Head of caudate nucleus (tissue), 42 donors: Measurements from ENCODE around the gene TMEM175.

ENCODE experiments used
- DNase-seq, 42 donors: peaks; one replicate each; pipeline versions ENCODE4 v3.0.0 to v3.0.0-alpha.2; 2020 to 2021; ENCODE audit warnings: mixed read lengths in 7 of 42
- intact Hi-C: fragments of 100-400 bp; cut with DNase I; formaldehyde crosslinking; loops from one replicate; pipeline ENCODE4 v1.15.0; 2022

The TMEM175 gene

DNA sequence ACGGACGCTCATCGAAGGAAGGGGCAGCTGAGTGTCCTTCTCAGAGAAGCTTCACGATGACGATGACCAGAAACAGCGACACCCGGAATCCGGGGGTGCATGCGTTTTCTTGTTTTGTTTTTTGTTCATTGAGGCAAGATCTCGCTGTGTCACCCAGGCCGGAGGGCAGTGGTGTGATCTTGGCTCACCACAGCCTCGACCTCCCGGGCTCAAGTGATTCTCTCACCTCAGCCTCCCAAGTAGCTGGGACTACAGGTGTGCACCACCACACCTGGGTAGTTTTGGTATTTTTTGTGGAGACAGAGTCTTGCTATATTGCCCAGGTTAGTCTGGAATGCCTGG is 21.3 kb downstream of the TMEM175 start:
- intact Hi-C loops, result no loop called here
- DNase-seq, result peak in 8 of 42 donors; percentile 0 to 15 (median 2)

DNA sequence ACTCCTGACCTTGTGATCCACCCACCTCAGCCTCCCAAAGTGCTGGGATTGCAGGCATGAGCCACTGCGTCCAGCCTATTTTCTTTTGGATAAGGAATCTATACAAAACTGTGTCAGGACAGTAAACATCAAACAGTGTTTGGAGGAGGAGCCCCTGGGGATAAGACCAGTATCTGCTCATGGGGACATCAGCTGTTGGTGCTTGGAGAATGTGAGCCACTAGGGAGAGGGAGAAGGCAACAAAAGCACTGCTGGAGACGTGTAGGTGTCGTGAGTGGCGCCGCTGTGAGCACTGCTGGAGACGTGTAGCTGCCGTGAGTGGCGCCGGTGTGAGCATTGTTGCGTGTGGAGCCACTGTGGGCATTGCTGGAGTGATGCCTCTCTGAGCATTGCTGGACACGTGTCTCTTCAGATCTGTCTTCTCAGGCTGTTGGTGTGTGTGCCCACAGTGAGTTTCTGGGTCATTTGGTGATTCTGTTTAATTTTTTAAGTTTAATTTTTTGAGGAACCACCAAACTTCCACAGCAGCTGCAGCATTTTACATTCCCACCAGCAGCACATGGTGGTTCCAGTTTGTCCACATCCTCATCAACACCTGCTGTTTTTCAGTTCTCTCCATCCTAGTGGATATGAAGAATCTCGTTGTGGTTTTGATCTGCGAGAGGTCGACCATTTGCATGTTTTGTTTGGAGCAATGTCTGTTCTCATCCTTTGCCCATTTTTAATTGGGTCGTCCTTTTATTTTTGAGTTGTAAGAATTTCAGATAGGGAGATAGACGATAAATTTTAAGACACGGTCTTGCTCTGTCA is 22.2 kb downstream of the TMEM175 start:
- intact Hi-C loops, result no loop called here
- DNase-seq, result peak in 7 of 42 donors; percentile 2 to 24 (median 5)

DNA sequence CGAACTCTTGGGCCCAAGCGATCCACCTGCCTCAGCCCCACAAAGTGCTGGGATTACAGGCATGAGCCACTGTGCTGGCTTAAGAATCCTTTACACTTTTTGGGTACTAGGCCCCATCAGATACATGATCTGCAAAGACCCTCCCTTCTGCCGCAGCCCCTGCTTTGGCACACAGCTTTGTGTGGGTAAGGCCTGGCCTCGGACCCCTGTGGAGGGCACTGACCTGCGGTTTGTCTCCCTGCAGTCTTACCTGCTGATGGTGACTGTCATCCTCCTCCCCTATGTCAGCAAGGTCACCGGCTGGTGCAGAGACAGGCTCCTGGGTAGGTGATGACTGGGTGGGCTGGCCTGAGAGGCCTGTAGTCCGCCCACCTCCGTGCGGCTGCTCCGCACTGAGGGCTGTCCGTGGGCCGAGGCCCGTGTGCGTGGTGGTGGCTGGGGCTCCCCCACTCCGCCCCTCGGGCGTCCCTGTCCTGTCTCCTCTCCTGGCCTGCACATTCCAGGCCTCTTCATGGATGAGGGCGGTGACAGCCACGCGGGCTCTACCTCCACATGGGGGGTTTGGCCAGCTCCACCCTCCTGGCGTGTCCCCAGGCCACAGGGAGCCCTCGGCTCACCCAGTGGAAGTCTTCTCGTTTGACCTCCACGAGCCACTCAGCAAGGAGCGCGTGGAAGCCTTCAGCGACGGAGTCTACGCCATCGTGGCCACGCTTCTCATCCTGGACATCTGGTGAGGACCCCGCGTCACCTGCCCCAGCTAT is 23.1 kb downstream of the TMEM175 start:
- peak in 5 of 42 donors; percentile 0 to 26 (median 4) for DNase-seq
- intact Hi-C loops, result no loop called here

DNA sequence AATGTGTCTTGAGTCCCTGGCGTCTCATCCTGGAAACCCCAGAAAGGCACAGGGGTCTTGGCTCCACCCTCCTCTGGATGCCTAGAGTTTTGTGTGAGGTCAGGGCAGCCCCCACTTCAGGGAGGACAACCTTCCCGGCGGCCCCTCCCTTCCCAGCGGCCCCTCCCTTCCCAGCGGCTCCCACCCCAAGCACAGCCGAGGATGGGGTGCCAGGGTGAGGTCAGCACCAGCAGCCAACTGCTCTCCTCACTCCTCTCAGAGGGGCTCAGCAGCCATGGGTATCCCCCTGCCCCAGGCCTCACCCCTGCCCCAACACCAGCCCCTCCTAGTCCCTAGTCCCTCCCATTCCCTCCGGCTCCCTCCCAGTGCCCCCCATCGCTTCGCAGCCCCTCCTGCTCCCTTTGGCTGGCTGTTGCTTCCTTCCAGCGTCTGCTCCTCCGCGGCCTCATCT is 23.7 kb downstream of the TMEM175 start:
- intact Hi-C loops, result no loop called here
- DNase-seq, result peak in 4 of 42 donors; percentile 2 to 28 (median 7)

DNA sequence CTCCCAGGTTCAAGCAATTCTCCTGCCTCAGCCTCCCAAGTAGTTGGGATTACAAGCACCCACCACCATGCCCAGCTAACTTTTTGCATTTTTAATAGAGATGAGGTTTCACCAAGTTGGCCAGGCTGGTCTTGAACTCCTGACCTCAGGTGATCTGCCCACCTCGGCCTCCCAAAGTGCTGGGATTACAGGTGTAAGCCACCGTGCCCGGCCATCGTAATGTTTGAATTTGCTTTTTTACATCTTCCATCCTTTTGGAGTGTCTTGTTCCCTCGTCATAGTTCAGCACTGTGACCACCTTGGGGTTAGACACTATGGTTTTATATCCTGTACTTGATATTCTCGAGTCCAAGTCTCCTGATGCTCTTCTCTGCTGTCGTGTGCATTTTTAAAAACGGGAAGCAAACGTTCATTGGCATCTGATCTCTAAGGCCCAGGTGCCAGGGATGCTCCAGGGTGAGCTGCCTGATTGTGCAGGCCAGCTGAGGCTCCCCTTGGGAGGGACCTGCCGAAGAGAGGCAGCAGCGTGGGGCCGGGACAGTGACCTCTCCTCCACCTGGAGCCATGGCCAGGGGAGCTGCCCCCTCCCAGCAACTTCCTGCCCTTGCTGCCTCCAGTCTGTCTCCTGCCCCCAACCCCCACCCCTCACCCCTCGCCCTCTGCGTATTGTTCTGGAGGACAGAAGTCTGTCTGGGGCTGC is 24.4 kb downstream of the TMEM175 start:
- peak in 3 of 42 donors; percentile 1 to 29 (median 3) for DNase-seq
- intact Hi-C loops, result no loop called here

DNA sequence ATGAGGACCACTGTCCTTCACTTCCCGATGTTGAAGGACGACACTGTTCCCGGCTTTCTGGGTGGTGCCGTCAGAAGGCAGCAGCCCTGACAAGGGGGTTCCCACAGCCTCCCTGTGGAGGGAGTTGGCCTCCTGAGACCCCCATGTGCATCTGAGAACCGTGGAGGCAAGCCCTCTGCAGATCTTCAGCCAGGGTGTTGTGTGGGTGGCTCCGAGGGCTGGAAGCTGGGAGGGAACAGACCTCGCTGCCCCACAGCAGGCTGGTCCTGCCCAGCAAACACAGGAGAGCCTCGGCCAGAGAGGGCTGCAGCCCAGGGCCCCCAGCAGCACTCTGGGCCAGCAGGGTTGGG is 24.9 kb downstream of the TMEM175 start:
- DNase-seq, result peak in 2 of 42 donors; percentile 5 to 15
- intact Hi-C loops, result no loop called here

DNA sequence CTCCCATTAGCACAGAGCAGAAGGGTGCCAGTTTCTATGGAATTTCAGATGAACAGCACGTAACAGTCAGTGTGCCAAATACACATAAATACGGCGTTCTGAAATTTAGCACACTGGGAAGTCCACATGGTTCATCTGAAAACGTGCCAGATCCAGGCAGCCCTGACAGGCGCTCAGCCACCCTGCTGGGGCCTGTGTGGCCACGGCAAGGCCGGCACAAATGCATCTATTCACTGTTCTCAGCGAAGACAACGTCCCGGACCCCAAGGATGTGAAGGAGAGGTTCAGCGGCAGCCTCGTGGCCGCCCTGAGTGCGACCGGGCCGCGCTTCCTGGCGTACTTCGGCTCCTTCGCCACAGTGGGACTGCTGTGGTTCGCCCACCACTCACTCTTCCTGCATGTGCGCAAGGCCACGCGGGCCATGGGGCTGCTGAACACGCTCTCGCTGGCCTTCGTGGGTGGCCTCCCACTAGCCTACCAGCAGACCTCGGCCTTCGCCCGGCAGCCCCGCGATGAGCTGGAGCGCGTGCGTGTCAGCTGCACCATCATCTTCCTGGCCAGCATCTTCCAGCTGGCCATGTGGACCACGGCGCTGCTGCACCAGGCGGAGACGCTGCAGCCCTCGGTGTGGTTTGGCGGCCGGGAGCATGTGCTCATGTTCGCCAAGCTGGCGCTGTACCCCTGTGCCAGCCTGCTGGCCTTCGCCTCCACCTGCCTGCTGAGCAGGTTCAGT is 25.5 kb downstream of the TMEM175 start:
- intact Hi-C loops, result no loop called here
- peak in 2 of 42 donors; percentile 7 to 18 for DNase-seq

DNA sequence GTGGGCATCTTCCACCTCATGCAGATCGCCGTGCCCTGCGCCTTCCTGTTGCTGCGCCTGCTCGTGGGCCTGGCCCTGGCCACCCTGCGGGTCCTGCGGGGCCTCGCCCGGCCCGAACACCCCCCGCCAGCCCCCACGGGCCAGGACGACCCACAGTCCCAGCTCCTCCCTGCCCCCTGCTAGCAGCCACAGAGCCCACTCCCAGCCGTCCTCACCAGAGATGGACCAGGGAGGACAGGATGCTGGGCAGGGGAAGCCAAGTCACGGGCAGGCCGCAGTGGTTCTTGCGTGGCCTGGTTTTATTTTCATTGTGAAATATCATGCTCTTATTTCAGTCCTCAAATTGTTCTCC is 26.0 kb downstream of the TMEM175 start:
- peak in 1 of 42 donors; percentile 4 for DNase-seq
- intact Hi-C loops, result no loop called here

DNA sequence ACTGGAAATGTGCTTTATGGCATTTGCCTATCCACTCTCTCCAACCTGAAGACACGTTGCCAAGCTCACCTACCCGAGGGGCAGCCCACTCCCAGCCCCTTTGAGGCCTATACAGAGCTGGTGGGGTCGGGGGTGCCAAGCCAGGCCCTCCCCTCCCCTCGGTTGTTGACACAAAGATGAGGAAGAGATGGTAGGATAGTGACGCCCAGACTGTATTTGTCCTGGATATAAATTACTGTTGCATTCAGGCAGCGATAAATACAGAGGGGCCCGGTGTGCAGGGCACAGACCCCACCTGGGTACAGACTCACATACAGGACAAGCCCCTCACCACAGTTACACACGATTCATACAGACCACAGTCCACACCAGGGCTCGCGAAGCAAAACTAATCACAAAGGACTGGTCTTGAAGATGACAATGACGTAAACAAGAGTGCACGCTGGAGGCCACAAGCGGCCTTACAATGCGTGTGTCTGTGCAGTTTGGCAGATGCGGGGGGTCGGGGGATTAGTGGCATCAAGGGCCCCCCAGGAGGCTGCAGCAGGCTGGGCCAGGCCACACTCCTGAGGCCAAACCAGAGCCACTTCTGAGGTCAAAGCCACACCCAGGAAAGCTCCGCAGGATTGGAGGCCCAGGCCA is 26.6 kb downstream of the TMEM175 start:
- peak in 2 of 42 donors; percentile 7 to 16 for DNase-seq
- intact Hi-C loops, result no loop called here

DNA sequence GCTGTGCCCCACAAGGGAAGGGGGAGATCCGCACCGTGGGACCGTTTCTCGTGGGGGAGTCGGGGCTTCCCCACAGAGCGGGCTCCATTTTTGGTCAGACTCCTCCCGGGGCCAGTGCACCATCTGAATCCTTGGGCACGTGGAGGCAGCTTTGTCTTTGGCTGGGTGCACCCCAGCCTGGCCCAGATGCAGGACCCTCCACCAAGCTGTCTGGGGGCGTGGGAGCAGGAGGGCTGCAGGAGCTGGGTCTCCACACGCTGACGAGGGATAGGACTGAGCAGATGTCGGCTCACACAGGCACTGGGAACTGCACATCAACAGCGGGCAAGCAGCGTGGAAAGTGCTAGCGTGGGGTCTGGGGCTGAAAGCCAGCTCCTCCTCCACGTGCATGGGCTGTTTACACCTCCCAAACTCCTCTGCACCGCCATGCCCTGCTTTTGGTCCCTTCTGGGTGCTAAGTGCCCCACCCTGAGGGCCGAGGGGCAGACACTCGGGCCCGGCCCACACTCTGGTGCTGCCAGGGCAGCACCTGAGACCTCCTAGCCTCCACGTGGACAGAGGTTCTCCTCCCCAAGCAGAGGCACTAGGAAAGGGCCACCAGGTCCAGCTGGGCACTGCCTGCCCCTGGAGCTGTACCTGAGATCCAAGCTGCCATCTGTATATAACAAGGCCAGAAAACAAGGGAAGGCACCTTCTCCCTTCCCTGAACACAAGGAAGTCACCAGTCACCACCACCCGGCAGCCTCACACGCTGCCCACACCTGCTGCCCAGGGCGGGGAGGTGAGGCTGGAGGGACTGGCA is 27.3 kb downstream of the TMEM175 start:
- DNase-seq, result peak in 3 of 42 donors; percentile 5 to 20 (median 12)
- intact Hi-C loops, result no loop called here

DNA sequence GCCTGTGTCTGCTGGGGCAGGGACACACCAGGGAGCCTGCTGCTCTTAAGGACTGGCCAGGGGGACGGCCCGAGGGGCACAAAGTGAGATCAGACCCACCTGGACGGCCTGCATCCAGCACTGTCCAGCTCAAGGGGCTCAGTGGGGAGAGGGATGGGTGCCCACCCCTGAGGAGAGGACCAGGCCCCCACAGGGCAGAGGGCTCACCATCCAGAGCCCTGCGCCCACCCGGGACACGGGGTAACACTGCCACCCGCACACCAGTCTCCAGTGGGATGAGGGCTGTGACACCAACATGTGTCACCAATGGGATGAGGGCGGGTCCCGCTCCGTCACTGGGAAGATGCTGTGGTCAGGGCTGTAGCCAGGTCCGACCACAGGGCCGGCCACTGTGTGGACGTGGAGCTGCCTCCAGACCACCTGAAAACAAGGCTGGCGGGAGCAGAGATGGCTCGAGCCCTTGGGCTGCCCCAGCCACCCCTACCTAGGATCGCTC is 27.9 kb downstream of the TMEM175 start:
- DNase-seq, result peak in 1 of 42 donors; percentile 5
- intact Hi-C loops, result no loop called here

DNA sequence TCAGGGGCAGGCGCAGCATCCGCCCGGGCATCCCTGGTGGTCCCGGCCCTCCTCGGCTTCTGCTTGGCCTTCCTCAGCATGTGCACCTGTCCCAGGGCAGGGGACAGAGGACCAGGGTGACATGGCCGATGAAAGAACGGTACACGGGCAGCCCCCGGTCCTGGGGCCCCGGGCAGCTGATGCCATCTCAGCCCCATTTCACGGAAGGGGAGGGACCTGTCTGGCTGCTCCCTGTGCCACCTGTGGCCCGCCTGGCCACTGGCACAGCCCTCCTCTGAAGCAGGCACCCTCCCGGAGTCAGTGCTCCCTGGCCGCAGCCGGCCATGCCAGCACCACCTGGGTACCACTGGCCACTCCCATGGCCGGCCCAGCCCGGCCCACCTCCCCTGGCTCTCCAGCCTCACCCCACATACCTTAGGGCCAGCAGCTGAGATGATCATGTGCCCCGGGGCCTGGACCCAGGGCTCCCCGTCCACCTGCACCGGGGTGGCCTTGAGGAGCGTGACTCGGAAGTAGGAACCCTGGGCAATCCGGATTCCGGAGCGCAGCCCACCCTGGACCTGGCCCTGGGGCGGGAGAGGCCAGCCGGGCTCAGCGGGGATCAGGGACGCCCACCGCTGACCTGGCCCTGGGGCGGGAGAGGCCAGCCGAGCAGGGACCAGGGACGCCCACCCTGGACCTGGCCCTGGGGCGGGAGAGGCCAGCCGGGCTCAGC is 28.5 kb downstream of the TMEM175 start:
- DNase-seq, result peak in 1 of 42 donors; percentile 5
- intact Hi-C loops, result no loop called here

DNA sequence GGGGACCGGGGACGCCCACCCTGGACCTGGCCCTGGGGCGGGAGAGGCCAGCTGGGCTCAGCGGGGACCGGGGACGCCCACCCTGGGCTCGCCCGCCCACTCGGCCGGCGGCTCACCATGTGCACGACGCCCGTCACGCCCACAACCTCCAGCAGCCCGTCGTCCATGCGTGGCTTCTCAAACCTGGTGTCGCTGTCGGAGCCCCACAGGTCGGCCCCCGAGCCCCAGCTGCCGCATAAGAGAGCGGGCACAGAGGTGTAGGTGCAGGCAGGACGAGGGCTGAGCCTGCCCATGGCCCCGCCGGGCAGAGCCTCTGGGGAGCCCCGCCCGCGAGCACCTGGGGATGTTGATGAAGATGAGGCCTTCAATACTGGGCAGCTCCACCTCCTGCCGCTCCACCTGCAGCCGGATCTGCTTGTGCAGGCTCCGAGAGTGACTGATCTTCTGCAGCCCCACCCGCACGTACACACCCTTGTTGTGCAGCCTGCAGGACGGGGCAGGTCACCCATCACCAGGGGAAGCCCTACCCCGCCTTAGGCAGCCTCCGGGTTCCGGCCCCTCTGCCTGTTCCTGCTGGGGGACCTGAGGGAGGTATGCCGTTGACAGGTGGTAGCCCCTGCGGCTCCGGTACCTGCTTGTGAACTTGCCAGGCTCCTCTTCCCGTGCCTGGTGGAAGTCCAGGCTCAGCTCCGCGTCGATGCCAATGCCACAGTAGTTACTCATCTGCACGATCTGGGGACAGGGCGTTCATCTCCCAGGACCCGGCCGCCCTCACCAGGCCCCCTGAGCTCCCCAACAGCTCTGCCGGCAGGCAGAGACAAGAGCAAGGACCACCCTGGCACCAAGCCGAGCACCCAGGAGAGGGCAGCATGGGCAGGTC is 29.3 kb downstream of the TMEM175 start:
- DNase-seq, result peak in 2 of 42 donors; percentile 5 to 8
- intact Hi-C loops, result no loop called here

DNA sequence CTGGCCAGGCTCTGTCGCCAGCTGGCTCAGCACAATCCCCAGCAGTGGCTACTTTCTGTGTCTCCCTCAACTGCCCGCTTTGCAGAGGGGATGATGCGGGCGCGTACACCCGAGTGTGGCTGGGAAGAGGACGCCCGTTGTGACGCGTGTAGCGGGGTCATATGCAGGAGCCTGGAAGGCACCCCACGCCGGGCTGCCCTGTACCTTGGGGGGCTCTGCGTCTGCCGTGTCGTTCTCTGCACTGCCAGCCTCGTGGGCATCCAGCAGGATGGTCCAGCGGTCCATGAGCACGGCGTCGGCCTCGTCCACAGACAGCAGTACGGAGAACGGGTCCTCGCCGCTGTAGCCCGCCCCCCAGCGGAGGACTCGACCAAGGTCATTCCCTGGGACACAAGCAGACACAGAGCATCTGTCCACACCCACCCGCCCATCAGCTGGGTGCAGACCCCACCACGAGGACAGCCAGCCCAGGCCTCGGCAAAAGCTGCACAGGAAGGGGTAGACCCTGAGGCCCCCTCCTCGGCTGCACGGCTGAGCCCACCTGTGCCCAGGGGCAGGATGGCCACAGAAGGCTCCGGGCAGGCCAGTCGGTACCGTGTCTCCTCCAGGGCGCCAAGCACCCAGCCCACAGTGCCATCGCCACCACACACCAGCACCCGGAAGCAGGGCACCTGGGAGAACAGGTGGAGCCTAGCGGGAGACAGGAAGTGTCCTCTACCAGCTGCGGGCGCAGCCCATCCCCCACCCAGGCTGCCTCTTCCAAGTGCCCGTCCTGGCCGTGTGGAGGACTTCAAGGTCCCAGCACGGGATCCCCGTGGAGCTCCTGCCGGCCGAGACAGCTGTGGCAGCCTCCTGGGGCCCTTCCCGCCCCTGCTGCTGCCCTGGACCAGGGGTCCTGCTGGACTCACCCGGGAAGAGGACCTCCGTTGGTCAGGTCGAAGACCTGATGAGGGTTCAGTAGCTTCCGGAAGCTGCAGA is 30.3 kb downstream of the TMEM175 start:
- peak in 2 of 42 donors; percentile 2 to 5 for DNase-seq
- intact Hi-C loops, result no loop called here
